Measurements from ENCODE around the gene SPNS3. TPM values are rescaled to one million over a fixed set of nuclear protein-coding genes. Genes with fewer than 3 reads are reported as not detected.

SPNS3 gene
- total and polyA plus RNA-seq, 7 donors: 0.09 TPM; not detected in 6

DNA sequence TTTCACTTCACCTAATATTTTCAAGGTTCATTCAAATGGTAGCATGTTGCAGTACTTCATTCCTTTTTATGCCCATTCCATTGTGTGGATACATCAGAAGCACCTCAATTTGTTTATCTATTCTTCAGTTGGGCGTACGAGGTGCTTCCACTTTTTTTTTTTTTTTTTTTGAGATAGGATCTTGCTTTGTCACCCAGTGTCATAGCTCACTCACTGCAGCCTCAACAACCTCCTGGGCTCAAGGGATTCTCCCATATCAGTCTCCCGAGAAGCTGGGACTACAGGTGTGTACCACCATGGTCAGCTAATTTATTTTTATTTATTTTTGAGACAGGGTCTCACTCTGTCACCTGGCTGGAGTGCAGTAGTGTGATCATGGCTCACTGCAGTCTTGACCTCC is 22.5 kb upstream of the SPNS3 start:
- Histone ChIP-seq H3K4me1 (peaks cover 5% of the 10 kb centered on the region), H3K27me3 (ENCODE audit: insufficient read depth in 3 of 3, low read length in 2 of 3) (no peaks in the 10 kb centered on the region), H3K36me3 (ENCODE audit: insufficient read depth in 1 of 2, low read depth in 1 of 2) (no peaks in the 10 kb centered on the region), H3K4me3 (no peak overlapping the region), H3K9me3 (no peaks in the 10 kb centered on the region), H3K27ac (no peak overlapping the region)
- TF ChIP-seq, protein P1, sequence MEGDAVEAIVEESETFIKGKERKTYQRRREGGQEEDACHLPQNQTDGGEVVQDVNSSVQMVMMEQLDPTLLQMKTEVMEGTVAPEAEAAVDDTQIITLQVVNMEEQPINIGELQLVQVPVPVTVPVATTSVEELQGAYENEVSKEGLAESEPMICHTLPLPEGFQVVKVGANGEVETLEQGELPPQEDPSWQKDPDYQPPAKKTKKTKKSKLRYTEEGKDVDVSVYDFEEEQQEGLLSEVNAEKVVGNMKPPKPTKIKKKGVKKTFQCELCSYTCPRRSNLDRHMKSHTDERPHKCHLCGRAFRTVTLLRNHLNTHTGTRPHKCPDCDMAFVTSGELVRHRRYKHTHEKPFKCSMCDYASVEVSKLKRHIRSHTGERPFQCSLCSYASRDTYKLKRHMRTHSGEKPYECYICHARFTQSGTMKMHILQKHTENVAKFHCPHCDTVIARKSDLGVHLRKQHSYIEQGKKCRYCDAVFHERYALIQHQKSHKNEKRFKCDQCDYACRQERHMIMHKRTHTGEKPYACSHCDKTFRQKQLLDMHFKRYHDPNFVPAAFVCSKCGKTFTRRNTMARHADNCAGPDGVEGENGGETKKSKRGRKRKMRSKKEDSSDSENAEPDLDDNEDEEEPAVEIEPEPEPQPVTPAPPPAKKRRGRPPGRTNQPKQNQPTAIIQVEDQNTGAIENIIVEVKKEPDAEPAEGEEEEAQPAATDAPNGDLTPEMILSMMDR (IDR thresholded peaks at IDR 0.05): no peak
- DNase-seq (no peak), ATAC-seq (no peak)
- 86 to 92% (median 91%) methylated on average over 3 of the region's 3 CpGs for WGBS, 3 donors
- intact Hi-C loops (cut with DNase I): loop anchor here in 1 of 2 donors (5.0 kb wide), 1 partner anchor 194 kb away; no protein-coding TSS in a partner anchor

GRCh38 chr17:4412933-4413831 is 20.6 kb upstream of the SPNS3 start:
- Histone ChIP-seq H3K27ac (no peak overlapping the region), H3K36me3 (ENCODE audit: insufficient read depth in 1 of 2, low read depth in 1 of 2) (no peaks in the 10 kb centered on the region), H3K4me3 (no peak overlapping the region), H3K4me1 (peaks cover 5% of the 10 kb centered on the region), H3K27me3 (ENCODE audit: insufficient read depth in 3 of 3, low read length in 2 of 3) (no peaks in the 10 kb centered on the region), H3K9me3 (no peaks in the 10 kb centered on the region)
- peak; percentile 93 to 97 for DNase-seq
- intact Hi-C loops (cut with DNase I): loop anchor here (1.0 to 5.0 kb wide), 4 partner anchors 196 to 214 kb away; no protein-coding TSS in a partner anchor
- ATAC-seq: peak; percentile 95 to 98 (median 98)
- TF ChIP-seq, protein P1 (IDR thresholded peaks at IDR 0.05): peak; percentile 94
- 34 to 38% (median 34%) methylated on average over 27 of the region's 27 CpGs for WGBS, 3 donors

DNA sequence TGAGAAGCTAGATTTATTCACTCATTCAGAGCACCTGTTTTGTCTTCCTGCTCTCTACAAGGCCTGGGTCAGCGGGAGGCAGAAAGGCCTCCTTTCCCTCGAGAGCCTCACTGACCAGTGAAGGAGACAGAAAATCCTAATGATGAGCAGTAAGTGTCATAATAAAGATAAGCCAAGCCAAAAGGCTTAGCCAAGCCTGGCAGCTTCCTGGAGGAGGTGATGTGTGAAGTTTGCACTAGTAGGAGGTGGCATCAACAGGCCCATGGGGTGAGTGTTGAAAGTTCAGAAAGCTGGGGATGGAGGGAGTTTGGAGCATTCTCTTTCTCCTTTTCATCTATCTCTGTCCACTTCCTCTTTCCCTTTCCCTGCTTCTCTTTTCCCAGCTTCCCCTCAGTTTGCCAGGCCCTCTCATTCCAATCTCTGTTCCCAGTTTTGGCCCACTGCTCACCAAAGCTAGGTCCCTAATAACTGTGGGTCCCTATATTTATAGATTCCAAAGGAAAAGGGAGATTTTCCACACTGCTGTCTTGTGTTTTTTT is 16.5 kb upstream of the SPNS3 start:
- Histone ChIP-seq H3K4me3 (no peak overlapping the region), H3K27ac (no peak overlapping the region), H3K27me3 (ENCODE audit: insufficient read depth in 3 of 3, low read length in 2 of 3) (no peaks in the 10 kb centered on the region), H3K4me1 (no peaks in the 10 kb centered on the region), H3K36me3 (ENCODE audit: insufficient read depth in 1 of 2, low read depth in 1 of 2) (no peaks in the 10 kb centered on the region), H3K9me3 (no peaks in the 10 kb centered on the region)
- TF ChIP-seq, protein P1 (IDR thresholded peaks at IDR 0.05): no peak
- DNase-seq (no peak), ATAC-seq (no peak)
- WGBS, 3 donors: 78 to 86% (median 85%) methylated on average over 2 of the region's 2 CpGs
- intact Hi-C loops (cut with DNase I): no loop called here

GRCh38 chr17:4420692-4421131 is 13.0 kb upstream of the SPNS3 start:
- no peaks in the 10 kb centered on the region for H3K36me3 ChIP-seq (ENCODE audit: insufficient read depth in 1 of 2, low read depth in 1 of 2)
- intact Hi-C loops (cut with DNase I): loop anchor here (2.0 to 5.0 kb wide), 3 partner anchors 78 to 207 kb away; partner anchors contain the start of gene SPNS2 (in 1 of the 2)
- no peaks in the 10 kb centered on the region for H3K4me1 ChIP-seq
- no peaks in the 10 kb centered on the region for H3K27me3 ChIP-seq (ENCODE audit: insufficient read depth in 3 of 3, low read length in 2 of 3)
- DNase-seq (no peak), ATAC-seq (peak; percentile 86 to 95 (median 90))
- WGBS, 3 donors: 2 to 8% (median 3%) methylated on average over 7 of the region's 7 CpGs
- TF ChIP-seq, protein P1 (IDR thresholded peaks at IDR 0.05): peak; percentile 83
- H3K4me3 ChIP-seq: no peak overlapping the region
- H3K9me3 ChIP-seq: no peaks in the 10 kb centered on the region
- no peak overlapping the region for H3K27ac ChIP-seq

All from psoas muscle (tissue), 8 donors.